ENCODE results near the gene EXOC8. TPM values are rescaled to one million over a fixed set of nuclear protein-coding genes. Genes with fewer than 3 reads are reported as not detected.

The EXOC8 gene
- total and polyA plus RNA-seq, 2 of the 13 experiments (the other 11 are each of a cell fraction or from before 2014, with no cell fraction given), result 2.1 to 7.9 TPM

- H3K36me3 ChIP-seq (replicated peaks in 1 of 2; ENCODE audit: control insufficient read depth in 1 of 2, insufficient read depth in 2 of 2, low read length in 2 of 2), result peaks cover 7 to 22% of the 10 kb centered on the region in 2 experiments
- no peak overlapping the region for H3K4me2 ChIP-seq (ENCODE audit: low read depth, low read length)
- no peak for FAIRE-seq
- H2AFZ ChIP-seq (ENCODE audit: low read length), result no peak overlapping the region
- intact Hi-C loops (cut with micrococcal nuclease; ENCODE audit: unreplicated experiment) (no loop called here), in situ Hi-C loops (cut with HindIII; ENCODE audit: extremely low pct_ligation_motif_present, low pct_unique_long_range_greater_than_20kb) (loop anchor here (5.0 kb wide), 1 partner anchor 247 kb away; no protein-coding TSS in a partner anchor)
- POLR2A ChIA-PET, result interaction anchor here (1.1 kb wide), 1 partner anchor 18 kb away, joined by 4 read pairs; the partner anchor contains the start of gene EXOC8
- no peaks in the 10 kb centered on the region for H3K9me3 ChIP-seq (ENCODE audit: low read length)
- 96% methylated on average over 3 of the region's 3 CpGs for WGBS (ENCODE audit: low lambda C conversion rate)
- no peaks in the 10 kb centered on the region for H4K20me1 ChIP-seq (ENCODE audit: insufficient read depth, low read length)
- BruUV-seq (replicated peaks), result no TSS peak
- no peak overlapping the region for H3K27ac ChIP-seq (ENCODE audit: extremely low read length, insufficient read depth, low read length)
- H3K79me2 ChIP-seq (ENCODE audit: insufficient read depth, low read length), result no peaks in the 10 kb centered on the region
- CTCF ChIA-PET (ENCODE audit: low intra/inter-chr PET ratio, low total read pairs), result no interaction called here
- no peak for ATAC-seq
- H3K4me1 ChIP-seq (ENCODE audit: insufficient read depth, low read length), result peaks cover 7% of the 10 kb centered on the region; the same call in 1 of the 2 replicates
- no peak overlapping the region for H3K9ac ChIP-seq (ENCODE audit: insufficient read depth, low read depth, low read length)
- TF ChIP-seq RBM22 (optimal IDR thresholded peaks at IDR 0.05; ENCODE audit: low read length) (peak; percentile 75), ZNF343 (CRISPR knock-in tag; IDR thresholded peaks at IDR 0.05) (no peak)
- no peak overlapping the region for H3K4me3 ChIP-seq (replicated peaks in 1 of 3; ENCODE audit: insufficient read depth in 1 of 3, low read depth in 2 of 3, low read length in 3 of 3)
- H3K27me3 ChIP-seq (ENCODE audit: control insufficient read depth in 1 of 2, insufficient read depth in 2 of 2, low read length in 2 of 2), result no peaks in the 10 kb centered on the region
- DNase-seq (ENCODE audit: low spot score), result no peak
These were observed 17.5 kb upstream of the EXOC8 start for GRCh38 chr1:231355171-231355570.

GRCh38 chr1:231354330-231355020 lies 16.8 kb upstream of the EXOC8 start:
- TF ChIP-seq ZNF142 (CRISPR knock-in tag; IDR thresholded peaks at IDR 0.05) (no peak), SNAI1 (CRISPR knock-in tag; IDR thresholded peaks at IDR 0.05; ENCODE audit: borderline replicate concordance) (no peak), NFE2L2 (IDR thresholded peaks at IDR 0.05; ENCODE audit: low read length) (peak; percentile 52; the same call in 1 of the 2 replicates), RBM22 (optimal IDR thresholded peaks at IDR 0.05; ENCODE audit: low read length) (peak; percentile 22)
- in situ Hi-C loops (cut with HindIII; ENCODE audit: extremely low pct_ligation_motif_present, low pct_unique_long_range_greater_than_20kb) (loop anchor here (5.0 kb wide), 1 partner anchor 248 kb away; no protein-coding TSS in a partner anchor), intact Hi-C loops (cut with micrococcal nuclease; ENCODE audit: unreplicated experiment) (no loop called here)
- H4K20me1 ChIP-seq (ENCODE audit: insufficient read depth, low read length), result no peaks in the 10 kb centered on the region
- no TSS peak for BruUV-seq (replicated peaks)
- no peaks in the 10 kb centered on the region for H3K79me2 ChIP-seq (ENCODE audit: insufficient read depth, low read length)
- 98% methylated on average over 5 of the region's 5 CpGs for WGBS (ENCODE audit: low lambda C conversion rate)
- ChIA-PET POLR2A (interaction anchor here (1.1 kb wide), 1 partner anchor 17 kb away, joined by 4 read pairs; the partner anchor contains the start of gene EXOC8), CTCF (ENCODE audit: low intra/inter-chr PET ratio, low total read pairs) (no interaction called here)
- H2AFZ ChIP-seq (ENCODE audit: low read length), result no peak overlapping the region
- peaks cover 7% of the 10 kb centered on the region; the same call in 1 of the 2 replicates for H3K4me1 ChIP-seq (ENCODE audit: insufficient read depth, low read length)
- no peaks in the 10 kb centered on the region for H3K9me3 ChIP-seq (ENCODE audit: low read length)
- no peaks in the 10 kb centered on the region for H3K27me3 ChIP-seq (ENCODE audit: control insufficient read depth in 1 of 2, insufficient read depth in 2 of 2, low read length in 2 of 2)
- ATAC-seq (no peak; the same call in 2 of the 3 replicates), FAIRE-seq (no peak), DNase-seq (ENCODE audit: low spot score) (no peak)
- H3K4me3 ChIP-seq (replicated peaks in 1 of 3; ENCODE audit: insufficient read depth in 1 of 3, low read depth in 2 of 3, low read length in 3 of 3), result no peak overlapping the region
- H3K4me2 ChIP-seq (ENCODE audit: low read depth, low read length), result no peak overlapping the region
- no peak overlapping the region for H3K9ac ChIP-seq (ENCODE audit: insufficient read depth, low read depth, low read length)
- no peak overlapping the region for H3K27ac ChIP-seq (ENCODE audit: extremely low read length, insufficient read depth, low read length)
- peaks cover 10 to 27% of the 10 kb centered on the region in 2 experiments for H3K36me3 ChIP-seq (replicated peaks in 1 of 2; ENCODE audit: control insufficient read depth in 1 of 2, insufficient read depth in 2 of 2, low read length in 2 of 2)

All from HepG2 (cell line).